VCaP (cell line): ENCODE data around the gene HAPSTR1.

Experiments used
- H3K27ac ChIP-seq: fragments of 450-650 bp; 2 replicates; pipeline ENCODE4 v1.5.1; 2017
- TF ChIP-seq, protein P1 (sequence below): fragments of 450-650 bp; conservative IDR thresholded peaks from 2 replicates; pipeline ENCODE4 v1.5.1; 2017; ENCODE audit warnings: mild to moderate bottlenecking, moderate library complexity

The HAPSTR1 gene

GRCh38 chr16:9098377-9099090 is 7.1 kb downstream of the HAPSTR1 start:
- TF ChIP-seq, protein P1, sequence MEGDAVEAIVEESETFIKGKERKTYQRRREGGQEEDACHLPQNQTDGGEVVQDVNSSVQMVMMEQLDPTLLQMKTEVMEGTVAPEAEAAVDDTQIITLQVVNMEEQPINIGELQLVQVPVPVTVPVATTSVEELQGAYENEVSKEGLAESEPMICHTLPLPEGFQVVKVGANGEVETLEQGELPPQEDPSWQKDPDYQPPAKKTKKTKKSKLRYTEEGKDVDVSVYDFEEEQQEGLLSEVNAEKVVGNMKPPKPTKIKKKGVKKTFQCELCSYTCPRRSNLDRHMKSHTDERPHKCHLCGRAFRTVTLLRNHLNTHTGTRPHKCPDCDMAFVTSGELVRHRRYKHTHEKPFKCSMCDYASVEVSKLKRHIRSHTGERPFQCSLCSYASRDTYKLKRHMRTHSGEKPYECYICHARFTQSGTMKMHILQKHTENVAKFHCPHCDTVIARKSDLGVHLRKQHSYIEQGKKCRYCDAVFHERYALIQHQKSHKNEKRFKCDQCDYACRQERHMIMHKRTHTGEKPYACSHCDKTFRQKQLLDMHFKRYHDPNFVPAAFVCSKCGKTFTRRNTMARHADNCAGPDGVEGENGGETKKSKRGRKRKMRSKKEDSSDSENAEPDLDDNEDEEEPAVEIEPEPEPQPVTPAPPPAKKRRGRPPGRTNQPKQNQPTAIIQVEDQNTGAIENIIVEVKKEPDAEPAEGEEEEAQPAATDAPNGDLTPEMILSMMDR = no peak
- H3K27ac ChIP-seq = no peak overlapping the region

DNA sequence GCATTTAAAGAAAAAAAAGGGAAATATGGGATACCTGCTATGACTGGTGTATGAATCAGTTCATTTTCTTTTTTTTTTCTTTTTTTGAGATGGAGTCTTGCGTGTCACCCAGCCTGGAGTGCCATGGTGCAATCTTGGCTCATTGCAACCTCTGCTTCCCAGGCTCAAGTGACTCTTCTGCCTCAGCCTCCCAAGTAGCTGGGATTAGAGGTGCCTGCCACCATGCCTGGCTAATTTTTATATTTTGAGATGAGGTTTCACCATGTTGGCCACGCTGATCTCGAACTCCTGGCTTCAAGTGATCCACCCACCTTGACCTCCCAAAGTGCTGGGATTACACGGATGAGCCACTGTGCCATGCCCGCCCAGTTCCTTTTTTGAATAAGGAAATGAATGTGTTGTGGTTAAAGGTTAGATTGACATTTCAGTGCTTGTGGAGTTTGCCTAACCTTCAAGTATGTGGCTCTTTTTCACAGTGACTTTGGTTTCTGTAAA is 7.7 kb downstream of the HAPSTR1 start:
- TF ChIP-seq, protein P1 = no peak
- H3K27ac ChIP-seq = no peak overlapping the region

- H3K27ac ChIP-seq = no peak overlapping the region
- TF ChIP-seq, protein P1 = no peak
These were observed 10.9 kb downstream of the HAPSTR1 start for GRCh38 chr16:9102379-9102778.

GRCh38 chr16:9102943-9103342 is 11.5 kb downstream of the HAPSTR1 start:
- TF ChIP-seq, protein P1 = no peak
- no peak overlapping the region for H3K27ac ChIP-seq

DNA sequence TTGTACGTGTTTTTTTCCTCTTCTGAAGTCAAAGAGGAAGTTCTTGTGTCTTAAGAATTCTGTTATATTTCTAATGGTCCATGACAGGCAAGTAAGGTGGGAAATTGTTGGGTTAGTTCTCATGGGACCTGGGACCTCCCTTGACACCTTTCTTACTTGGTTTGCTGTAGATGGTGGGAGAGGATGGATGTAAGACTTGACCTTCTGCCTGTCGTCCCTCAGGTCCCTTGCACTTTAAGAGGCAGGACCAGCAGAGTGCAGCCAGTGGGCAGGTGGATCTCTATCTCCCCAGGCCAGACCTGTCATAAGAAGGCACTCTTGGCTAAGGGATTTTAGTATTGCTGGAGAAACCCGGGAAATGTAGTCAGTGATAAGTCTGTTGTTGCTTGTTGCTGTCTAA is 12.1 kb downstream of the HAPSTR1 start:
- H3K27ac ChIP-seq = no peak overlapping the region
- TF ChIP-seq, protein P1 = no peak

GRCh38 chr16:9105189-9105588 is 13.7 kb downstream of the HAPSTR1 start:
- TF ChIP-seq, protein P1 = no peak

DNA sequence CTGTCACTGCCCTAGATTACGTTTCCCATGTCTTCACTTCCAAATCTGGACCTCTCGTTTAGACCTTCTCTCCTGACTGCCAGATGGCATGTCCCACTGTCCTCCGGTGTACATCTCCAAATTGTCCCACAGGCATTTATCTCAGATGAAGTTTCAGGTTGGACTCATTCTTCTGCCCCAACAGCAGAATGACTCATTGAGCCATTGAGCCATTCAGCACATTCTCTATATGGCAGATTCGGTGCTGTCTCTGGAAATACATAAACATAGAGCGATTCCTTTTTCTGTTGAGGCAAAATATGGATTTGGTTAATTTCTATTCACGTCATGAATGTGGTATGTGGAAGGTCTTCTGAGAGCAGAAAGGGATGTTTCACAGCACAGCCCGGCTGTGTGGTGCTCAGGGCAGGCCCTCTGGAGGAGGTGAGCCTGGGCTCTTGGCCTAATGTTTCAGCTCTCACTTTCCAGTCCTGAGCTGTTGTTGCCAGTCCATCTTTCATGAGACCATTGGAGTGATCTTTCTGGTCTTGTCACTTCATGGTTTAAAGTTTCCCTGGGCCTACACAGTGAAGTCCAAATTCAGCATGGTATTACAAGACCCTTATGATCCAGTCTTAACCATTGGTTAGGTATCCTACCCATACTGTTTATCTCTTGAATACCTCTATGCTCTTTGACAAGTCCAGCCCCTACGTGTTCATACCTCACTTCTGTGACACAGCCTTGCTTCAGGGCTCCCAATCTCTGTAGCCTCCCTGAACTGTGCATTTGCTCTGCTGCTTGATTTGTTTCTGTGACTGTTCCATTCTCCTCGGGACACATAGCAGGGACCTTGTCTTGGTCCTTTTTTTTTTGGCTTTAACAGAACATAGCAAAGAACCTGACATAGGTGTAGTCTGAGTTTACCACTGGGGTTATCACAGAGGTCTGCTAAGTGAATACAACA is 15.9 kb downstream of the HAPSTR1 start:
- H3K27ac ChIP-seq = no peak overlapping the region

More at GRCh38 chr16:9105189-9105588, 13.7 kb downstream of the HAPSTR1 start:
- H3K27ac ChIP-seq = no peak overlapping the region

More for the DNA sequence above, 15.9 kb downstream of the HAPSTR1 start:
- TF ChIP-seq, protein P1 = no peak
